Measurements from ENCODE around the gene HORMAD2. TPM values are rescaled to one million over a fixed set of nuclear protein-coding genes. Genes with fewer than 3 reads are reported as not detected.

HORMAD2 gene
- total RNA-seq, 1 donor from 2014 or later, result not detected

DNA sequence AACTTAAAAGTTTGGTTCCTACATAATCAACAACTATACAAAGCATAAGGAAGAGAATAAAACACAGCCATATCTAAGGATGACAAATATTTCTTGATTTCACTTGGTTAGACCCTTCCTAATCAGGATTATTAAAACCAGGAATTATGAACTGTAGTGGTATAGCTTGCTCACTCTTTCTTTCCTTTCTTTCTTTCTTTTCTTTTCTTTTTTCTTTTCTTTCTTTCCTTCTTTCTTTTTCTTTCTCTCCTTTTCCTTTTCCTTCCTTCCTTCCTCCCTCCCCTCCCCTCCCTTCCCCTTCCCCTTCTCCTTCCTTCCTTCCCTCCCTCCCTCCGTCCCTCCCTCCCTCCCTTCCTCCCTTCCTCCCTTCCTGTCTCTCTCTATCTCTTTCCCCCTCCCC, 78.0 kb downstream of the HORMAD2 start:
- H3K9me3 ChIP-seq, result no peaks in the 10 kb centered on the region
- H3K4me1 ChIP-seq, result no peaks in the 10 kb centered on the region
- no peak overlapping the region for H3K4me3 ChIP-seq
- H3K36me3 ChIP-seq, result no peaks in the 10 kb centered on the region
- TF ChIP-seq, protein P1, sequence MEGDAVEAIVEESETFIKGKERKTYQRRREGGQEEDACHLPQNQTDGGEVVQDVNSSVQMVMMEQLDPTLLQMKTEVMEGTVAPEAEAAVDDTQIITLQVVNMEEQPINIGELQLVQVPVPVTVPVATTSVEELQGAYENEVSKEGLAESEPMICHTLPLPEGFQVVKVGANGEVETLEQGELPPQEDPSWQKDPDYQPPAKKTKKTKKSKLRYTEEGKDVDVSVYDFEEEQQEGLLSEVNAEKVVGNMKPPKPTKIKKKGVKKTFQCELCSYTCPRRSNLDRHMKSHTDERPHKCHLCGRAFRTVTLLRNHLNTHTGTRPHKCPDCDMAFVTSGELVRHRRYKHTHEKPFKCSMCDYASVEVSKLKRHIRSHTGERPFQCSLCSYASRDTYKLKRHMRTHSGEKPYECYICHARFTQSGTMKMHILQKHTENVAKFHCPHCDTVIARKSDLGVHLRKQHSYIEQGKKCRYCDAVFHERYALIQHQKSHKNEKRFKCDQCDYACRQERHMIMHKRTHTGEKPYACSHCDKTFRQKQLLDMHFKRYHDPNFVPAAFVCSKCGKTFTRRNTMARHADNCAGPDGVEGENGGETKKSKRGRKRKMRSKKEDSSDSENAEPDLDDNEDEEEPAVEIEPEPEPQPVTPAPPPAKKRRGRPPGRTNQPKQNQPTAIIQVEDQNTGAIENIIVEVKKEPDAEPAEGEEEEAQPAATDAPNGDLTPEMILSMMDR (IDR thresholded peaks at IDR 0.05), result no peak
- H3K27ac ChIP-seq, result no peak overlapping the region
- intact Hi-C loops (cut with DNase I), result no loop called here
- no peak for DNase-seq (ENCODE audit: low spot score in 2 of 2)
- no peaks in the 10 kb centered on the region for H3K27me3 ChIP-seq

DNA sequence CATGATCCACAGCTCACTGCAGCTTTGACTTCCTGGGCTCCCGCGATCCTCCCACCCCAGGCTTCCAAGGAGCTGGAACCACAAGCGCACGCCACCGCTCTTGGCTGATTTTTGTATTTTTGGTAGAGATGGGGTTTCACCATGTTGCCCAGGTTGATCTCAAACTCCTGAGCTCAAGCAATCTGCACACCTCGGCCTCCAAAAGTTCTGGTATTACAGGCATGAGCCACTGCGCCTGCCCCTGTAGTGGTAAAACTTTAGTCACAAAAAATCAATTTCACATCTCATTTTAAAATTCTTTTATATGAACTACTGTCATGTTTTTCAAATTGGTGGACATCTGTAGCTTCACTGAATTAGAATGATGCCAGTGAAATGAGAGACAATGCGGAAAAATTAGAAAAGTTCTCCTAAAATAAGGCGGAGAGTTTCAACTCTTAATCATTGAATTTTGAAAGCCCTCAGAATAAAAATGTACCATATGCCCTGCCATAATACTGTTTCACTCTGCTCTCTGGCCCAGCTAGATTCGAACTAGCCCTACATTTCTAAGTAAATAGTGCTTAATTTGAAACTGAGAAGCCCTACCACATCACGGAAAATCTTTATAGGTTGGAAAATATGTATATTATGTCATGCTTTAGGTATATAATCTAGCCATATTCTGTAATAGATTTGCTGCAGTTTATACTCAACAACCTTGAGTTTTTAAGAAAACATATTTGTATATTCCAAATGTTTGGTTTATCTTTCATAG, 78.7 kb downstream of the HORMAD2 start:
- no peak for DNase-seq (ENCODE audit: low spot score in 2 of 2)
- Histone ChIP-seq H3K36me3 (no peaks in the 10 kb centered on the region), H3K27ac (no peak overlapping the region), H3K27me3 (no peaks in the 10 kb centered on the region), H3K4me3 (no peak overlapping the region), H3K9me3 (no peaks in the 10 kb centered on the region), H3K4me1 (no peaks in the 10 kb centered on the region)
- intact Hi-C loops (cut with DNase I), result no loop called here
- TF ChIP-seq, protein P1 (IDR thresholded peaks at IDR 0.05), result no peak

DNA sequence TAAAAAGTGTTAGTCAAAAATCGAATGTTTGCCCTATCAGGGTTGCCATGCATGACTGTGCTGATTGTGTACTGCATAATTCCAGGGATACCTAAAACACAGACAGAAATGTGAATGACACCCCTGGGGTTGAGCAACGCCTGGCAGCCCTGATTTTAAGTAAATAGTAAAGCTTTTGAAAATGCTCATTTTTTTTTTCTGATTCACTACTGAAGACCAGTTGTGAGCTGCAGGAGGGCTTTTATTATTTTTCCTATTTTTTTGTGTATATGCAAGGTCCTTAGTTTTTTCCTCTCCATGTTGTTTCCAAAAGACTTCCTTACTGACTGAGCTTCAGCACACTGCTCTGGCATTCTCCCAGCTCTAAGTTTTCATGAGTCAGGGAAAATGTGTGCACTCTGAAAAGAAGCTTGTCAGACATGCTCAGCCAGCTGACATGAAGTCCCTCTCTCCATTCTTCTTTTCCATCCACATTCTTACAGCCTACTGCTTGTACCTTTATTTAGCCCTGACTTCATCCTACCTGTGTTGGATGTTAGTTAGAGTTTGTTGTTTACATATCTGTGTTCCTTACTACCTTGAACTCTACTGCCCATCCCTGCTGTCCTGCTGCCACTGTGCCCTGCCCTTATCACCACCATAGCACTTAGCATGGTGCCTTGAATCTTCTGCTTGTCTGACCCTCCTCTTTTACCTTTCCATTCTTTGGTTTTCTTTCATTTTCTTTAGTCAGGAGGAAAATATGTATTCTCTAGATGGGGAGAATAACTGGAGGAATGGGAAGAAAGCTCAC, 79.5 kb downstream of the HORMAD2 start:
- intact Hi-C loops (cut with DNase I), result no loop called here

DNA sequence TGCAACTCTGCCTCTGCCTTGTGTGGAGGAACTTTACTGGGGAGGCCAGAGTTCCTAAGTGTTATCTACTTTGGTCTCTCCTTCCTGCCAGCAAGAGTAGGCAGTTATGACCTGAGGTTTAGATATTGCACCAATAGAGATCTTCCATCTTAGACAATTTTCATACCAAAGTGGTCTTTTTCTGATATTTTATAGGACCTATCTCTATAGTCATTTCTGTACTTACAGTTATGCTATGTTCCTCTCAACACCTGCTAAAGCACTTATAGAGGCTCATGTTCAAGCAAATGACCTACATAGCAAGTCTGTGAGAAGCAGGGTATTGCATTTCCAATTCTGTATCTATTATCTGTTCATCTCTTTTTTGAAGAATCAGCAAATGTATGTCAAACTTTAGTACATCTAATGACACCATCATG, 80.8 kb downstream of the HORMAD2 start:
- TF ChIP-seq, protein P1 (IDR thresholded peaks at IDR 0.05), result no peak
- intact Hi-C loops (cut with DNase I), result no loop called here
- no peak for DNase-seq (ENCODE audit: low spot score in 2 of 2)

More for the DNA sequence above, 79.5 kb downstream of the HORMAD2 start:
- DNase-seq (ENCODE audit: low spot score in 2 of 2), result no peak
- TF ChIP-seq, protein P1 (IDR thresholded peaks at IDR 0.05), result no peak
- H3K9me3 ChIP-seq, result no peaks in the 10 kb centered on the region
- no peak overlapping the region for H3K27ac ChIP-seq
- H3K4me3 ChIP-seq, result no peak overlapping the region
- no peaks in the 10 kb centered on the region for H3K36me3 ChIP-seq
- no peaks in the 10 kb centered on the region for H3K27me3 ChIP-seq
- no peaks in the 10 kb centered on the region for H3K4me1 ChIP-seq

DNA sequence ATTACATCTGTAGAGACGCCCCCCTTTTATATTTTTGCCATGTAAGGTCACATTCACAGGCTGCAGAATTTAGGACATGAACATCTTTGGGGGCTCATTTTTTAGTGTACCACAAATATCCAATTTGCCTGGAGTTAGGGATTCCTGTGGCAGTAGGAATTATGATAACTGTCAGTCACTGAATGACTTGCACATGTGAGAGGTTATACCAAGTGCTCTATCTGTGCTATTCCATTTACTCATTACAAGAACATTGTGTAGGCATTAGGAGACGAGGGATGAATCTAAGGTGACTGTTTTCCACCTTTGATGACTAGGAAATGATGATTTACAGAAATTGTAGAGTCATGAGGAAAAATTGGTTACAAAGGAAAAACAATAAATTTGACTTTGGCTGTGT, 87.0 kb downstream of the HORMAD2 start:
- DNase-seq (ENCODE audit: low spot score in 2 of 2), result no peak
- Histone ChIP-seq H3K36me3 (no peaks in the 10 kb centered on the region), H3K9me3 (no peaks in the 10 kb centered on the region), H3K4me3 (no peak overlapping the region), H3K4me1 (no peaks in the 10 kb centered on the region), H3K27ac (no peak overlapping the region), H3K27me3 (no peaks in the 10 kb centered on the region)
- intact Hi-C loops (cut with DNase I), result no loop called here
- TF ChIP-seq, protein P1 (IDR thresholded peaks at IDR 0.05), result no peak

More for the DNA sequence above, 80.8 kb downstream of the HORMAD2 start:
- Histone ChIP-seq H3K27ac (no peak overlapping the region), H3K9me3 (no peaks in the 10 kb centered on the region), H3K4me1 (no peaks in the 10 kb centered on the region), H3K27me3 (no peaks in the 10 kb centered on the region), H3K4me3 (no peak overlapping the region), H3K36me3 (no peaks in the 10 kb centered on the region)
